Suprapubic skin (tissue), 3 donors: ENCODE measurements around the gene INAFM2.

Source experiments
- POLR2AphosphoS5 ChIP-seq, 3 donors: sonication (generic); formaldehyde crosslinking; IDR thresholded peaks; one replicate each; pipeline ENCODE4 v1.6.1; 2017; ENCODE audit warnings: antibody characterized with exemption in 3 of 3
- TF ChIP-seq, protein P1 (sequence below), 2 donors: fragments of 200-600 bp in 1 of 2; fragments of 450-650 bp in 1 of 2; sonication (generic) in 1 of 2; IDR thresholded peaks; one replicate each; pipeline ENCODE4 v1.5.1; 2016 to 2019; ENCODE audit warnings: antibody characterized with exemption in 2 of 2, mild to moderate bottlenecking in 1 of 2, moderate library complexity in 1 of 2

GRCh38 chr15:40357246-40357645 lies 33.8 kb downstream of the INAFM2 start:
- TF ChIP-seq, protein P1, sequence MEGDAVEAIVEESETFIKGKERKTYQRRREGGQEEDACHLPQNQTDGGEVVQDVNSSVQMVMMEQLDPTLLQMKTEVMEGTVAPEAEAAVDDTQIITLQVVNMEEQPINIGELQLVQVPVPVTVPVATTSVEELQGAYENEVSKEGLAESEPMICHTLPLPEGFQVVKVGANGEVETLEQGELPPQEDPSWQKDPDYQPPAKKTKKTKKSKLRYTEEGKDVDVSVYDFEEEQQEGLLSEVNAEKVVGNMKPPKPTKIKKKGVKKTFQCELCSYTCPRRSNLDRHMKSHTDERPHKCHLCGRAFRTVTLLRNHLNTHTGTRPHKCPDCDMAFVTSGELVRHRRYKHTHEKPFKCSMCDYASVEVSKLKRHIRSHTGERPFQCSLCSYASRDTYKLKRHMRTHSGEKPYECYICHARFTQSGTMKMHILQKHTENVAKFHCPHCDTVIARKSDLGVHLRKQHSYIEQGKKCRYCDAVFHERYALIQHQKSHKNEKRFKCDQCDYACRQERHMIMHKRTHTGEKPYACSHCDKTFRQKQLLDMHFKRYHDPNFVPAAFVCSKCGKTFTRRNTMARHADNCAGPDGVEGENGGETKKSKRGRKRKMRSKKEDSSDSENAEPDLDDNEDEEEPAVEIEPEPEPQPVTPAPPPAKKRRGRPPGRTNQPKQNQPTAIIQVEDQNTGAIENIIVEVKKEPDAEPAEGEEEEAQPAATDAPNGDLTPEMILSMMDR (IDR thresholded peaks at IDR 0.05), result no peak
- no peak for TF ChIP-seq POLR2AphosphoS5 (IDR thresholded peaks at IDR 0.05)
